ENCODE results near the gene IPMK.

IPMK gene

GRCh38 chr10:58217612-58218011, 50.1 kb downstream of the IPMK start:
- Histone ChIP-seq H3K27ac (replicated peaks) (no peak overlapping the region), H3K4me3 (replicated peaks; ENCODE audit: insufficient read depth, low read length) (no peak overlapping the region), H3K27me3 (ENCODE audit: insufficient read depth, poor library complexity, severe bottlenecking) (no peaks in the 10 kb centered on the region)
- no peak for TF ChIP-seq POLR2AphosphoS5 (IDR thresholded peaks at IDR 0.05; ENCODE audit: low read depth)
- no peak for TF ChIP-seq REST (IDR thresholded peaks at IDR 0.05; ENCODE audit: insufficient replicate concordance, low read depth)
- TF ChIP-seq CTCF (IDR thresholded peaks at IDR 0.05; ENCODE audit: insufficient read depth, low read length) = no peak
- no peak for TF ChIP-seq SPI1 (IDR thresholded peaks at IDR 0.05; ENCODE audit: borderline replicate concordance, low read depth)
- no peak for TF ChIP-seq GABPA (IDR thresholded peaks at IDR 0.05; ENCODE audit: low read depth)
- DNase-seq (ENCODE audit: low read depth in 1 of 2, low spot score in 1 of 2) = no peak

GRCh38 chr10:58212622-58213021, 55.1 kb downstream of the IPMK start:
- Histone ChIP-seq H3K27ac (replicated peaks) (no peak overlapping the region), H3K4me3 (replicated peaks; ENCODE audit: insufficient read depth, low read length) (no peak overlapping the region), H3K27me3 (ENCODE audit: insufficient read depth, poor library complexity, severe bottlenecking) (no peaks in the 10 kb centered on the region)
- TF ChIP-seq POLR2AphosphoS5 (IDR thresholded peaks at IDR 0.05; ENCODE audit: low read depth) (no peak), SPI1 (IDR thresholded peaks at IDR 0.05; ENCODE audit: borderline replicate concordance, low read depth) (no peak), GABPA (IDR thresholded peaks at IDR 0.05; ENCODE audit: low read depth) (no peak), REST (IDR thresholded peaks at IDR 0.05; ENCODE audit: insufficient replicate concordance, low read depth) (no peak), CTCF (IDR thresholded peaks at IDR 0.05; ENCODE audit: insufficient read depth, low read length) (no peak)
- DNase-seq (ENCODE audit: low read depth in 1 of 2, low spot score in 1 of 2) = no peak

GRCh38 chr10:58210160-58210559, 57.5 kb downstream of the IPMK start:
- TF ChIP-seq POLR2AphosphoS5 (IDR thresholded peaks at IDR 0.05; ENCODE audit: low read depth) (no peak), CTCF (IDR thresholded peaks at IDR 0.05; ENCODE audit: insufficient read depth, low read length) (no peak), SPI1 (IDR thresholded peaks at IDR 0.05; ENCODE audit: borderline replicate concordance, low read depth) (no peak), GABPA (IDR thresholded peaks at IDR 0.05; ENCODE audit: low read depth) (no peak), REST (IDR thresholded peaks at IDR 0.05; ENCODE audit: insufficient replicate concordance, low read depth) (no peak)
- Histone ChIP-seq H3K4me3 (replicated peaks; ENCODE audit: insufficient read depth, low read length) (no peak overlapping the region), H3K27ac (replicated peaks) (no peak overlapping the region), H3K27me3 (ENCODE audit: insufficient read depth, poor library complexity, severe bottlenecking) (no peaks in the 10 kb centered on the region)
- DNase-seq (ENCODE audit: low read depth in 1 of 2, low spot score in 1 of 2) = no peak
